ENCODE data around the gene GLP2R.
A peak's percentile ranks its signal among the peaks of the same experiment; 100 is the strongest.

GLP2R gene

GRCh38 chr17:9925457-9925856 lies 99.7 kb downstream of the GLP2R start:
- no peak for DNase-seq

DNA sequence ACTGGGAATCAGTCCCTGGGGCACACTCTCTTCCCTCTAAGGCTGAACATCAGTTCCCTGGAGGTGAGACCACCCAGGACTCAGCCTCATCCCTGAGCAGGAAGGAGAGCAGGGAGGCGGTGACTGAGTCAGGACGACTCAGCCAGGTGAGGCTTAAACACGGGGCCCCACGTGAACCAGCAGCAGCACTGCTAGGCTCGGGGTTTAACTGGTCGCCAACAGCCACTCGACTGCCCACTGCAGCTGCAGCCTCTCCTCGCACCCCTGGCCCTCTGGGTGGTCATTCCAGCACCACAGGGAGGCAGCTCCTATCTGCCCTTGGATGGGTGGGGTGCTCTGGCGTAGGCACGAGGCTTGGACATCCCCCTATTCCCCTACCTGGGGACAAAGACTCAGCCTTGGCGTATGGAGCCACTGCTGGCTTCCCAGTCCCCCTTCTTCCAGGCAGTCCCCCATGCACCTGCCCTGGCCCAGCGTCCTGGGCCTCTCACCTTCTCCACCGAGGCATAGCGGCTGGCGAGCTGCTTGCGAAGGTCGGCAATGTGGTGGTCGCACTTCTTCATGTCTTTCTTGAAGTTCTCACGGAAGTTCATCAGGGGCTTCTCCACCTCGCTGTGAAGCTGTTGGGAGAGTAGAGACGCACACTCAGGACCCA lies 100.6 kb downstream of the GLP2R start:
- DNase-seq: no peak

DNA sequence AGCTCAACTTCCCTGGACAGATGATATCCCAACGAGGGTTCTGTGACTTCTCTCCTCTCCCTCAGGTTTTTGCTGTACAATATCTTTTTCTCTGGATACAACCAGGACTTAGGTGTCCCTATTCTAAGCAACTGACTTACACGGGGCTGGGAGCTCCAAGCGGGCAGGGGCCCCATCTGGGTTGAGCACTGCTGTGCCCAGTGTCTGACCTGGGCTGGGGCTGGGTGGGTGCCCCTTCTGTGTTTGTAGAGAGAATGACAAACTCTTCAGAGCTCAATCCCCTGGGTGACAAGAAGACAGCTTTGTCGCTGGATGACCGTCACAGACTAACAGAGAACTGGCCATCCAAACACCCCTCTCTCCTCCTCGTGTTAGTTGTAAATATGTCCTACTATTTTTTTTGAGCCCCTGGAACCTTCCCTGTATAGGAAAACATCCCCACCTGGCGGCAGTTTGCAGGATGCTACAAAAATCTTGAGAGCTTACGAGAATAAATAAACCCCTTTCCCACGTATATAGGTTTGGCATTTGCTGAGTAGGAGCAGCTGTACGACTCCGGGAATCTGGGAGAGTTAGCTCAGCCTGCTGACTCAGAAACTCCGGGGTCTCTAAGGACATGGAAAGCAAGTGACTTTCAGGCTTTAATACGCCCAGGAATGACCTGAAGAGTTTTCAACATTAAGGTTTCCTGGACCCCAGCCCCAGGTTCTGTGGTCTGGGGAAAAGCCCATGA lies 103.0 kb downstream of the GLP2R start:
- DNase-seq: peak; percentile 92

- peak; percentile 46 for DNase-seq
Measured at GRCh38 chr17:9929871-9930270, 104.1 kb downstream of the GLP2R start.

DNA sequence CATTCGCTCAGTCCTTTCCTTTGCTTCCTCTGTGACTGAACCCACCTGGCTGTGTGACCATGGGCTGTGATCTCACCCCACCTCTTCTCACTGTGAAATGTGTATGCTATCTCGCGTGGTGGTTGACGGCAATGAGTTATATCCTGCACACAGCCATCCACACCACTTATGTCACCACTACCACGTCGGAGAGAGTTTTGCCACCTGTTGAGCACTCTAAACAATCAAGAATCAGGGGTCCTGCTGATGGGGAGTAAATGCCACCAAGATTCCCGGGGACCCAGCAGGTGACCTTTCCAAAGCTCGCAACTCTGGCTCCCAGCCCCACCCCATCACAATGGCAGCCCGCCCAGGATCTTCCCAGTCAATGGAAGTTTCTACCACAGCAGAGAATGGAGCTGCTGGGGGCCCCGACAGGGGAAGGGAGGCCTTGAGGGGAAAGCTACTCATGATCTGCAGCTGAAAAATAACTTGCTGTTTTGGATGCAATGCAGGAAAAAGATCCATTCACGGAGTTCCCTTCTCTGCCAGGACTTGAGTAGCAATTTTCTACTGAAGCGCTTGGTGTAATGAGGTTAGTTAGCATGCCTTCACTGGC lies 105.5 kb downstream of the GLP2R start:
- no peak for DNase-seq

GRCh38 chr17:9932491-9932890 lies 106.8 kb downstream of the GLP2R start:
- peak; percentile 66 for DNase-seq

- DNase-seq: no peak
Measured at GRCh38 chr17:9934331-9934730, 108.6 kb downstream of the GLP2R start.

DNA sequence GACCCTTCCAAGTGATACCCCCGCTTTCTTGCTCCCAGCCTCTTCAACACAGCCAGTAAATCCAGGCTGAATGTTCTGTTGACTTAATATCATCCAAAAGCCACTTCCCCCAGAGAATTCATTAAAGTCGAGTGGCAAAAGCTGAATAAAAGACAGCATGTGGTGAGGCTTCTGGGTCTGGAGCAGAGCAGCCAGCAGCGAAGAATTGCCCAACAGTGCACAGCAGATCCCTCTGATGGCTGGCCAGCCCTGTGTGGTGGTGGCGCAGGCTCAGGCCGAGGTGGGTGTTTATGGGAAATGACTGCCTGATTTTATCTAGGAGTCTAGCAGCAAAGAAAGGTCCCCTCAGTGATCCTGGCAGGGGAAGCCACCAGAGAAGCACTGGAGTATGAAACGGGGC lies 109.7 kb downstream of the GLP2R start:
- peak; percentile 35 for DNase-seq

DNA sequence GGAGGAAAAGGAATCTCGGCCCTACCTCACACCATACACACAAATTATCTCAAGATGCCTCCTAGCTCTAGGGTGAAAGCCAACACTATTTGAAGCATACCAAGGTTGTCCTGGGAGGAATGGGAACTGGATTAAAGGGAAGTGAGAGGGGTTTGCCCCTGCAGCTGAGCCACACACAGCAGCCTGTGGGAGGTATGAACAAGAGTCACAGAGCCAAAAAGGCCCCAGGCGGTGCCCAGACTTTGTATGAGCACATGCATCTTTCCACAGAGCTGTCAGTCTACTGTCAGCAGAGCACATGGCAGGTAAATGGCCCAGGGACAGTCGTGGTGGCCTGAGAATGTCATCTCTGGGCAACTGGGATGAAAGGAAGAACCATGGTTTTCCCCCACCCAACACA lies 110.4 kb downstream of the GLP2R start:
- DNase-seq: no peak

DNA sequence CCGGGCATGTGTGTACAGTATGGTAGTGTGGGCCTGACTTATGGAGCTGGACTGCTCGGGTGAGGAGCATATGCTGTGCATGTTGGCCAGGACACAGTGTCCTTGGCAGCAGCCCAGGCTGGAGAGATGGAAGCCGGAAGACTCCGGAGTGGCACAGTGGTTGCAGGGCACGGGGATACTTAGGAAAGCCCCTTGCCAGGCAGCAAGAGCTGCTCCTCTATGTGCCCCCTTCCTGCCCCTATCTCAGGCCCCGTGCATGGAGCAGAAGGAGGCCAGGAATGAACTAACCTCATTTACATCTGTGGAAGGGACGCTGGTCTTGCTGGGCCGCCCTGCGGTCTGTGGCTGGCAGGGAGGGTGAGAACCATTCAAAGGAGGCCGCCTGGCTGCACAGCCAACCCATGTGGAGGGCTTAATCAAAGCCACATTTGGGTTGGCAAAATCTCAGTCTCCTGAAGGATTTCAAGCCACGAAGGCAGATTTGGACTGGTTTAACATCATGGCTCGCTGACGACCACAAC lies 111.6 kb downstream of the GLP2R start:
- peak; percentile 86 for DNase-seq

- peak; percentile 19 for DNase-seq
Measured at GRCh38 chr17:9937901-9938300, 112.2 kb downstream of the GLP2R start.

- no peak for DNase-seq
Measured at GRCh38 chr17:9938764-9939163, 113.0 kb downstream of the GLP2R start.

DNA sequence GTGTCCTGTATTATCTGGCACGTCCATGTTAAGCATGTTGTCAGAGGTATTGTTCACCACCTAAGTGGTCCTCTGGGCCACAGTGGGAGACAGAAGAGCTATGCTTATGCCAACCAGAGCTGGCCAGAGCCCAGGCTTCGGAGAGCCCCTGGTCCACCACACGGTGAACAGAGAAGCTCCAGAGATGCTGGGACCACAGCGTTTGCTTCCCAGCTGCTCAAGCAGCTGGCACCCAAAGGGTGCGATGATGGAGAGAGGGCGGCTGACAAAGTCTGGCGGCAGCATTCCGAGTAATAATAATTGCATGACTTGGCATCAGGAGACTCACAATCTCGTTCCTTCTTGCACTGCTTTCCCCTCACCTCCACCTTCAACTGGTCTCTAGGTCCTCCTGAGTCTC lies 115.1 kb downstream of the GLP2R start:
- no peak for DNase-seq

DNA sequence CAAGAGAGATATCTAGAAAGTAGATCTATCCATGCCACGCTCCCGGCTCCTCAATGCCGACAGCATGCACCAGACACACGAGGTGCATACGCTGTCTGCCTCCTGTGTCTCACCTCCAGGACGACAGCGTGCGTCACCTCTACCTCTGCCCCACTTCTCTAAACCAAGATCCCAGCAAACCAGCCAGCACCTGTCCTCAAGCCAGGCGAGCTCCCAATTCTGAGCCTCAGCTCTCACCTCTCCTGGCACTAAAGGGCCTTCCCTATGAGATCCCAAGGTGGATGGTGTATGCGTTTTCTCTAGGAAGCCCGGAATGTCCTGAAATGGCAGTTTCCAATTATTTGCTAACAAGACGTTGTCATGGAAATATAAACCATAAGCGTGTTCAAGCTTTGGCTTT lies 115.6 kb downstream of the GLP2R start:
- no peak for DNase-seq
